ENCODE measurements around the gene BGN. TPM values are rescaled to one million over a fixed set of nuclear protein-coding genes. Genes with fewer than 3 reads are reported as not detected.

Gene BGN
- total RNA-seq, 3 donors from 2014 or later = 9.7 to 21.3 (median 11.0) TPM

GRCh38 chrX:153493085-153493484, 1.7 kb upstream of the BGN start:
- H3K36me3 ChIP-seq = no peaks in the 10 kb centered on the region
- H3K9me3 ChIP-seq = peaks cover 0 to 3% of the 10 kb centered on the region in 2 donors
- DNase-seq (ENCODE audit: low spot score in 2 of 2) = no peak
- no peak overlapping the region for H3K4me3 ChIP-seq
- H3K27ac ChIP-seq = no peak overlapping the region
- TF ChIP-seq POLR2AphosphoS5 (IDR thresholded peaks at IDR 0.05) (no peak), POLR2A (IDR thresholded peaks at IDR 0.05) (no peak)
- TF ChIP-seq, protein P1, sequence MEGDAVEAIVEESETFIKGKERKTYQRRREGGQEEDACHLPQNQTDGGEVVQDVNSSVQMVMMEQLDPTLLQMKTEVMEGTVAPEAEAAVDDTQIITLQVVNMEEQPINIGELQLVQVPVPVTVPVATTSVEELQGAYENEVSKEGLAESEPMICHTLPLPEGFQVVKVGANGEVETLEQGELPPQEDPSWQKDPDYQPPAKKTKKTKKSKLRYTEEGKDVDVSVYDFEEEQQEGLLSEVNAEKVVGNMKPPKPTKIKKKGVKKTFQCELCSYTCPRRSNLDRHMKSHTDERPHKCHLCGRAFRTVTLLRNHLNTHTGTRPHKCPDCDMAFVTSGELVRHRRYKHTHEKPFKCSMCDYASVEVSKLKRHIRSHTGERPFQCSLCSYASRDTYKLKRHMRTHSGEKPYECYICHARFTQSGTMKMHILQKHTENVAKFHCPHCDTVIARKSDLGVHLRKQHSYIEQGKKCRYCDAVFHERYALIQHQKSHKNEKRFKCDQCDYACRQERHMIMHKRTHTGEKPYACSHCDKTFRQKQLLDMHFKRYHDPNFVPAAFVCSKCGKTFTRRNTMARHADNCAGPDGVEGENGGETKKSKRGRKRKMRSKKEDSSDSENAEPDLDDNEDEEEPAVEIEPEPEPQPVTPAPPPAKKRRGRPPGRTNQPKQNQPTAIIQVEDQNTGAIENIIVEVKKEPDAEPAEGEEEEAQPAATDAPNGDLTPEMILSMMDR (IDR thresholded peaks at IDR 0.05) = no peak
- peaks cover 1 to 71% of the 10 kb centered on the region in 2 donors for H3K27me3 ChIP-seq
- H3K4me1 ChIP-seq = no peaks in the 10 kb centered on the region
- intact Hi-C loops (cut with DNase I; ENCODE audit: low total_unique reads) = no loop called here

GRCh38 chrX:153494061-153494460, 719 bp upstream of the BGN start:
- H3K4me1 ChIP-seq = no peaks in the 10 kb centered on the region
- intact Hi-C loops (cut with DNase I; ENCODE audit: low total_unique reads) = no loop called here
- peaks cover 5 to 80% of the 10 kb centered on the region in 2 donors for H3K27me3 ChIP-seq
- no peak overlapping the region for H3K4me3 ChIP-seq
- DNase-seq (ENCODE audit: low spot score in 2 of 2) = no peak
- TF ChIP-seq POLR2AphosphoS5 (IDR thresholded peaks at IDR 0.05) (no peak), POLR2A (IDR thresholded peaks at IDR 0.05) (no peak)
- TF ChIP-seq, protein P1 (IDR thresholded peaks at IDR 0.05) = no peak
- H3K9me3 ChIP-seq = peaks cover 0 to 3% of the 10 kb centered on the region in 2 donors
- peak overlapping the region in 1 of 2 donors; percentile 70 for H3K27ac ChIP-seq
- H3K36me3 ChIP-seq = no peaks in the 10 kb centered on the region

GRCh38 chrX:153495362-153495751, 577 bp downstream of the BGN start:
- peak overlapping the region in 1 of 2 donors; percentile 70 for H3K27ac ChIP-seq
- no peak for DNase-seq (ENCODE audit: low spot score in 2 of 2)
- H3K4me3 ChIP-seq = peak overlapping the region; percentile 32 to 63 (median 37)
- intact Hi-C loops (cut with DNase I; ENCODE audit: low total_unique reads) = no loop called here
- no peaks in the 10 kb centered on the region for H3K4me1 ChIP-seq
- no peak for TF ChIP-seq POLR2A (IDR thresholded peaks at IDR 0.05)
- TF ChIP-seq, protein P1 (IDR thresholded peaks at IDR 0.05) = peak in 2 of 3 donors; percentile 1 to 6
- peaks cover 5 to 84% of the 10 kb centered on the region in 2 donors for H3K27me3 ChIP-seq
- H3K36me3 ChIP-seq = no peaks in the 10 kb centered on the region
- H3K9me3 ChIP-seq = peaks cover 0 to 3% of the 10 kb centered on the region in 2 donors

- Histone ChIP-seq H3K4me1 (no peaks in the 10 kb centered on the region), H3K4me3 (peak overlapping the region; percentile 32 to 63 (median 37))
- intact Hi-C loops (cut with DNase I; ENCODE audit: low total_unique reads) = no loop called here
Measured at GRCh38 chrX:153495903-153496589, 1.3 kb downstream of the BGN start.

DNA sequence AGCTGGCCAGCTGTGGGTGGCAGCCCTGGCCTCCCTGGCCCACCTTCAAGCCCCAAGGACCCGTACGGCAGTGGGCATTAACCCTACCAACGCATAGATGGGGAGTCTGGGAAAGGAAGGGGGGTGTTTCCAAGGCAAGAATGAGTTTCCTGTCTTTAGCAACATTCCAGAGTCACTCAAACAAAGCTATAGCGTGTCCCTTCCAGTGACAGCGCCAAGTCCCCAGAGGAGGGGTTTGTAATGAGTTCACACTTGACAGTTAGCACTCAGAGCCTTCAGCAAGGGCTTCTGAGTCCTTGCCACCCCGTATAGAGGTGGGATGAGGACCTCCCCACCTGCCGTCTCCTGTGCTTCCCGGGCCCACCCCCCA, 1.8 kb downstream of the BGN start:
- Histone ChIP-seq H3K4me1 (no peaks in the 10 kb centered on the region), H3K27me3 (peaks cover 5 to 73% of the 10 kb centered on the region in 2 donors), H3K27ac (peak overlapping the region in 1 of 2 donors; percentile 70), H3K4me3 (peak overlapping the region in 1 of 3 donors; percentile 31), H3K36me3 (no peaks in the 10 kb centered on the region), H3K9me3 (peaks cover 0 to 1% of the 10 kb centered on the region in 2 donors)
- no peak for DNase-seq (ENCODE audit: low spot score in 2 of 2)
- intact Hi-C loops (cut with DNase I; ENCODE audit: low total_unique reads) = no loop called here
- TF ChIP-seq POLR2AphosphoS5 (IDR thresholded peaks at IDR 0.05) (no peak), POLR2A (IDR thresholded peaks at IDR 0.05) (no peak)
- TF ChIP-seq, protein P1 (IDR thresholded peaks at IDR 0.05) = no peak

More at GRCh38 chrX:153495903-153496589, 1.3 kb downstream of the BGN start:
- no peaks in the 10 kb centered on the region for H3K36me3 ChIP-seq
- peak overlapping the region in 1 of 2 donors; percentile 70 for H3K27ac ChIP-seq
- H3K9me3 ChIP-seq = peaks cover 0 to 3% of the 10 kb centered on the region in 2 donors
- DNase-seq (ENCODE audit: low spot score in 2 of 2) = no peak
- H3K27me3 ChIP-seq = peaks cover 5 to 79% of the 10 kb centered on the region in 2 donors
- TF ChIP-seq POLR2A (IDR thresholded peaks at IDR 0.05) (no peak), POLR2AphosphoS5 (IDR thresholded peaks at IDR 0.05) (no peak)
- TF ChIP-seq, protein P1 (IDR thresholded peaks at IDR 0.05) = no peak
